ENCODE results near the gene GALNT12.

GALNT12 gene

GRCh38 chr9:98829766-98830165 lies 22.3 kb downstream of the GALNT12 start:
- no peaks in the 10 kb centered on the region for H3K27me3 ChIP-seq (ENCODE audit: control insufficient read depth, insufficient read depth, low read length)
- H3K9ac ChIP-seq (ENCODE audit: low read length): no peak overlapping the region
- no peaks in the 10 kb centered on the region for H3K9me3 ChIP-seq (ENCODE audit: control insufficient read depth, low read length)
- H3K4me1 ChIP-seq (ENCODE audit: control insufficient read depth, insufficient read depth, low read length): peaks cover 9% of the 10 kb centered on the region
- H3K4me3 ChIP-seq (ENCODE audit: low read length): no peak overlapping the region
- peaks cover 10% of the 10 kb centered on the region for H3K36me3 ChIP-seq (ENCODE audit: control insufficient read depth, insufficient read depth, low read length)

- Histone ChIP-seq H3K4me1 (ENCODE audit: control insufficient read depth, insufficient read depth, low read length) (peaks cover 9% of the 10 kb centered on the region), H3K27me3 (ENCODE audit: control insufficient read depth, insufficient read depth, low read length) (no peaks in the 10 kb centered on the region), H3K36me3 (ENCODE audit: control insufficient read depth, insufficient read depth, low read length) (peaks cover 10% of the 10 kb centered on the region), H3K9ac (ENCODE audit: low read length) (no peak overlapping the region), H3K9me3 (ENCODE audit: control insufficient read depth, low read length) (no peaks in the 10 kb centered on the region), H3K4me3 (ENCODE audit: low read length) (no peak overlapping the region)
Measured at GRCh38 chr9:98830554-98830953, 23.1 kb downstream of the GALNT12 start.

- no peak overlapping the region for H3K4me3 ChIP-seq (ENCODE audit: low read length)
- no peak overlapping the region for H3K9ac ChIP-seq (ENCODE audit: low read length)
Measured at GRCh38 chr9:98831696-98832095, 24.2 kb downstream of the GALNT12 start.

GRCh38 chr9:98832768-98833089 lies 25.3 kb downstream of the GALNT12 start:
- Histone ChIP-seq H3K9ac (ENCODE audit: low read length) (no peak overlapping the region), H3K36me3 (ENCODE audit: control insufficient read depth, insufficient read depth, low read length) (peaks cover 11% of the 10 kb centered on the region), H3K27me3 (ENCODE audit: control insufficient read depth, insufficient read depth, low read length) (no peaks in the 10 kb centered on the region), H3K4me3 (ENCODE audit: low read length) (no peak overlapping the region), H3K4me1 (ENCODE audit: control insufficient read depth, insufficient read depth, low read length) (peaks cover 9% of the 10 kb centered on the region), H3K9me3 (ENCODE audit: control insufficient read depth, low read length) (no peaks in the 10 kb centered on the region)

More at GRCh38 chr9:98831696-98832095, 24.2 kb downstream of the GALNT12 start:
- Histone ChIP-seq H3K4me1 (ENCODE audit: control insufficient read depth, insufficient read depth, low read length) (peaks cover 9% of the 10 kb centered on the region), H3K9me3 (ENCODE audit: control insufficient read depth, low read length) (no peaks in the 10 kb centered on the region), H3K27me3 (ENCODE audit: control insufficient read depth, insufficient read depth, low read length) (no peaks in the 10 kb centered on the region), H3K36me3 (ENCODE audit: control insufficient read depth, insufficient read depth, low read length) (peaks cover 10% of the 10 kb centered on the region)

GRCh38 chr9:98833090-98833956 lies 25.9 kb downstream of the GALNT12 start:
- Histone ChIP-seq H3K4me3 (ENCODE audit: low read length) (no peak overlapping the region), H3K4me1 (ENCODE audit: control insufficient read depth, insufficient read depth, low read length) (peaks cover 9% of the 10 kb centered on the region), H3K9ac (ENCODE audit: low read length) (no peak overlapping the region), H3K9me3 (ENCODE audit: control insufficient read depth, low read length) (no peaks in the 10 kb centered on the region), H3K36me3 (ENCODE audit: control insufficient read depth, insufficient read depth, low read length) (peaks cover 12% of the 10 kb centered on the region), H3K27me3 (ENCODE audit: control insufficient read depth, insufficient read depth, low read length) (no peaks in the 10 kb centered on the region)

GRCh38 chr9:98834386-98834785 lies 26.9 kb downstream of the GALNT12 start:
- H3K9ac ChIP-seq (ENCODE audit: low read length): no peak overlapping the region
- peaks cover 9% of the 10 kb centered on the region for H3K4me1 ChIP-seq (ENCODE audit: control insufficient read depth, insufficient read depth, low read length)
- H3K36me3 ChIP-seq (ENCODE audit: control insufficient read depth, insufficient read depth, low read length): peaks cover 14% of the 10 kb centered on the region
- H3K27me3 ChIP-seq (ENCODE audit: control insufficient read depth, insufficient read depth, low read length): no peaks in the 10 kb centered on the region
- H3K4me3 ChIP-seq (ENCODE audit: low read length): no peak overlapping the region
- H3K9me3 ChIP-seq (ENCODE audit: control insufficient read depth, low read length): no peaks in the 10 kb centered on the region

GRCh38 chr9:98836206-98836605 lies 28.7 kb downstream of the GALNT12 start:
- Histone ChIP-seq H3K27me3 (ENCODE audit: control insufficient read depth, insufficient read depth, low read length) (no peaks in the 10 kb centered on the region), H3K4me1 (ENCODE audit: control insufficient read depth, insufficient read depth, low read length) (peaks cover 9% of the 10 kb centered on the region), H3K9me3 (ENCODE audit: control insufficient read depth, low read length) (no peaks in the 10 kb centered on the region), H3K4me3 (ENCODE audit: low read length) (no peak overlapping the region), H3K9ac (ENCODE audit: low read length) (no peak overlapping the region), H3K36me3 (ENCODE audit: control insufficient read depth, insufficient read depth, low read length) (peaks cover 14% of the 10 kb centered on the region)

- H3K4me3 ChIP-seq (ENCODE audit: low read length): no peak overlapping the region
- peaks cover 9% of the 10 kb centered on the region for H3K4me1 ChIP-seq (ENCODE audit: control insufficient read depth, insufficient read depth, low read length)
- H3K9ac ChIP-seq (ENCODE audit: low read length): no peak overlapping the region
- no peaks in the 10 kb centered on the region for H3K27me3 ChIP-seq (ENCODE audit: control insufficient read depth, insufficient read depth, low read length)
- H3K36me3 ChIP-seq (ENCODE audit: control insufficient read depth, insufficient read depth, low read length): peaks cover 14% of the 10 kb centered on the region
- no peaks in the 10 kb centered on the region for H3K9me3 ChIP-seq (ENCODE audit: control insufficient read depth, low read length)
Measured at GRCh38 chr9:98837516-98837915, 30.0 kb downstream of the GALNT12 start.

GRCh38 chr9:98838155-98838867 lies 30.8 kb downstream of the GALNT12 start:
- Histone ChIP-seq H3K4me3 (ENCODE audit: low read length) (no peak overlapping the region), H3K9me3 (ENCODE audit: control insufficient read depth, low read length) (no peaks in the 10 kb centered on the region), H3K27me3 (ENCODE audit: control insufficient read depth, insufficient read depth, low read length) (no peaks in the 10 kb centered on the region), H3K9ac (ENCODE audit: low read length) (no peak overlapping the region), H3K4me1 (ENCODE audit: control insufficient read depth, insufficient read depth, low read length) (peaks cover 3% of the 10 kb centered on the region), H3K36me3 (ENCODE audit: control insufficient read depth, insufficient read depth, low read length) (peaks cover 14% of the 10 kb centered on the region)

- H3K9me3 ChIP-seq (ENCODE audit: control insufficient read depth, low read length): no peaks in the 10 kb centered on the region
- H3K36me3 ChIP-seq (ENCODE audit: control insufficient read depth, insufficient read depth, low read length): peaks cover 14% of the 10 kb centered on the region
- no peaks in the 10 kb centered on the region for H3K4me1 ChIP-seq (ENCODE audit: control insufficient read depth, insufficient read depth, low read length)
- H3K9ac ChIP-seq (ENCODE audit: low read length): no peak overlapping the region
- no peaks in the 10 kb centered on the region for H3K27me3 ChIP-seq (ENCODE audit: control insufficient read depth, insufficient read depth, low read length)
- H3K4me3 ChIP-seq (ENCODE audit: low read length): no peak overlapping the region
Measured at GRCh38 chr9:98838868-98839565, 31.5 kb downstream of the GALNT12 start.

GRCh38 chr9:98839724-98840123 lies 32.3 kb downstream of the GALNT12 start:
- peaks cover 11% of the 10 kb centered on the region for H3K36me3 ChIP-seq (ENCODE audit: control insufficient read depth, insufficient read depth, low read length)
- no peak overlapping the region for H3K9ac ChIP-seq (ENCODE audit: low read length)
- H3K4me3 ChIP-seq (ENCODE audit: low read length): no peak overlapping the region
- H3K4me1 ChIP-seq (ENCODE audit: control insufficient read depth, insufficient read depth, low read length): no peaks in the 10 kb centered on the region
- H3K9me3 ChIP-seq (ENCODE audit: control insufficient read depth, low read length): no peaks in the 10 kb centered on the region
- no peaks in the 10 kb centered on the region for H3K27me3 ChIP-seq (ENCODE audit: control insufficient read depth, insufficient read depth, low read length)

GRCh38 chr9:98842510-98842909 lies 35.0 kb downstream of the GALNT12 start:
- H3K36me3 ChIP-seq (ENCODE audit: control insufficient read depth, insufficient read depth, low read length): peaks cover 11% of the 10 kb centered on the region
- no peak overlapping the region for H3K4me3 ChIP-seq (ENCODE audit: low read length)
- no peaks in the 10 kb centered on the region for H3K9me3 ChIP-seq (ENCODE audit: control insufficient read depth, low read length)
- no peaks in the 10 kb centered on the region for H3K4me1 ChIP-seq (ENCODE audit: control insufficient read depth, insufficient read depth, low read length)
- no peaks in the 10 kb centered on the region for H3K27me3 ChIP-seq (ENCODE audit: control insufficient read depth, insufficient read depth, low read length)
- no peak overlapping the region for H3K9ac ChIP-seq (ENCODE audit: low read length)
